K562 treated with DMSO at 1 percent for 48 hours (cell line): Measurements from ENCODE around the gene ANKRD42. TPM values are rescaled to one million over a fixed set of nuclear protein-coding genes. Genes with fewer than 3 reads are reported as not detected.

Experiments used
- total RNA-seq: library from RNA; unstranded; fragments of 300-600 nt; gene quantifications from 2 replicates; pipeline ENCODE4 v1.2.3, GENCODE V29; 2022; ENCODE audit warnings: low replicate concordance; ENCODE audit errors: extremely low read depth

Gene ANKRD42
- total RNA-seq, result not detected in 2 replicates

DNA sequence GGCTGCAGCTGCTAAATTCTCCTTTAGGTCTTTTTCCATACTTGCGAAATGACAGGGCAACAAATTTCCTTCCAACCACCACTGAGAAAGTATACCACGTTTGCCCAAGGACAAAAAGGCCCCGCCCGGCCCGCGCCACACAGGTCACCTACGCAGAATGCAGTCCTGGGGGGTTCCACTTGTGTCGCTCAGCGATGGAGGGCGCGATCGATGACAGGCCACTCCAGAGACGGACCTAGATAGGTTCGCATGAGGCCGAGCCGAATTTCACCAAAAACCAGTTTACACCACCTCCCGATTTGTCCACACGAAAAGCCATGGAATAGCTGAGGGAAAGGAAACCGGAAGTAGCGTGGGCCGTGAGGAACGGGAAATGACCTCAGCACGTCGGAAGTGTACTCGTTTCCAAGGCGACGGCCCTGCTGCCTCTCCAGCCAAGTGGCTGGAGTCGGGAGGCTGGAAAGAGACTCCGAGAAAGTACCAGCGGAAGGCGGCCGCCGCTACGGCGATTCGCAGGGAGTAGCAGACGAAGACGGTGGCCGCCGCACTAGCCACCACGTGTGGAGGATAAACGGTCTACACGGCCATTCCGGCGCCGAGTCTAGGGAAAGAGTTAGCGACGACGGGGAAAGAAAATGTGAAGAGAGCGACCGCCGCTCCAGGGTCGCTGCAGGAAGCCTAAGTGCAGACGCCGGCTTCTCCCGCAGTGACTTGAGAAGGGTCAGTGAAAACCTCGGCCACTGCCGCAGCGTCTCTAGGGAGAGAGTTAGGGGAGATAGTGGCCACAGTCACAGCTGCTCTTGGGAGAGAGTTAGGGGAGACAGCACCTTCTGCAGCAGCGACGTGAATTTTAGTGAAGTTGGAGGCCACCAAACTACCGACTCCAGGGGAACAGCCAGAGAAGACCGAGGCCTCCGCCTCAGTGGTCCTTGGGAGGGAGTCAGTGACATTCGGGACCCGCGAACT lies at the start of gene ANKRD42:
Gene ANKRD42, plus strand, starts transcription at position 398 of the 966 bp plus-strand sequence. CDS start 959 bp downstream, outside the sequence.

DNA sequence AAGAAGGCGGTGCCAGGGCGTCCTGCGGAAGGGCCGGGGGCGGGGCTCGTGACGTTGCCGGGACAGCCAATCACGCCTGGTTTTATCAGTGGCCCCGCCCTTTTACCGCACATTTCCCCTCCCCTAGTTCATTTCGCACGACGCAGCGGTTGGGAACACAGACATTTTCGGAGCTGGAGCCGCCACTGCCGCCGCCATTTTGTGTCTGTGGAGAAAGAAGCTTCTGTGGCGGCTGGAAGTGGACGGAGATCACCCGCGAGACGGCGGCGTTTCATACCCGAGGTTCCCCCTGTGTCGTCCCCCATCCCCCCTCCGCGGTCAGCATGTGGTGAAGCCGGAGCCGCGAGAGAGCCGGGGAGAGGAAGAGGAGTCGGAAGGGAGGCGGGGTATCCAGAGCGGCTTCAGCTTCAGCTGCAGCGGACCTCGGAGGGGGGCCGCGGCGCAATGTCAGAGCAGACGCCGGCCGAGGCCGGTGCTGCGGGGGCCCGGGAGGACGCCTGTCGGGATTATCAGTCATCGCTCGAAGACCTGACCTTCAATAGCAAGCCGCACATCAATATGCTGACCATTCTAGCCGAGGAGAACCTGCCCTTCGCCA lies 36.4 kb upstream of the ANKRD42 start, which contains the start of gene PCF11:
Gene PCF11, plus strand, starts transcription at position 136 of the 598 bp plus-strand sequence. Its CDS starts 309 bp downstream, at position 445.

DNA sequence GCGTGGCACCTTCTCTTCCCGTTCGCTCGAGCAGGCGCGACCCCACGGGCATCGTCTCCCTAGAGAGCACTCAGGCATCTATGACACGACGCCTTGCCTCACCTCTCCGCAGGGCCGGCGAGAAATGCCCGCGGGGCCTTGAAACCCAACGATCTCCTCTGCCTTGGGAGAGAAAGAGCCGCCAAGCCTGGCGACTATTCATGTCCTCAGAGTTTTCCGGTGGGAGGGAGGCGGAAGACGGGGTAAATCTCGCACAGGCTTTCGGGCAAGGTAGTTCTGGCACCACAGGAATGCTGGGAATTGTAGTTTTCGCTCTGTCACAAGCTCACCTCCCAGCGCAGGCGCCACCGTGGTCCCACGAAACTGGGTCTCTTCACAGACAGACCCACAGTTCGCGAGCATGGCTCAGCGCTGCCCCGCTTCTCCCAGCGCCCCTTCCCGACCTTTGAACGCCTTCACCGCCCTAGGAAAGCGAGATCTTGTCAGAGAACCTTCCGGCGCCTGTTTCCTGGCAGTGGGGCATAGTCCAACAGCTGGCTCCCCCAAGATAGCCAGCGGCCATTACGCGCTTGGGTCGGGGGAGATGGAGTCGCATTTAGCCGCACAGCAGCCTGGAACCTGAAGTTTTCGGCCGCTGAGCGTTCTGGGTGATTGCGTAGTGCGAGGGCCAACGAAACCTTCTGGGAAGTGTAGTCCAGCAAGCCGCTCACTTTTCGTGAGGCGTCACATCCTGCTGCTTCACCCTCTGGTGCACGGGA lies 92.4 kb downstream of the ANKRD42 start, which contains the start of gene CCDC90B:
Gene CCDC90B, minus strand, starts transcription at position 597 of the 758 bp plus-strand sequence. Its CDS starts 395 bp downstream, at position 202.

Other genes starting within 250 kb of the ANKRD42 start
- gene RAB30, start 121.8 kb upstream of the ANKRD42 start, total RNA-seq, result not detected in 2 replicates
- not detected in 2 replicates for gene PCF11, start 36.6 kb upstream of the ANKRD42 start, total RNA-seq
- not detected in 2 replicates for gene CCDC90B, start 92.7 kb downstream of the ANKRD42 start, total RNA-seq